RKO (cell line): ENCODE measurements around the gene FHDC1.

Experiments
- DNase-seq: peaks from one replicate; pipeline ENCODE4 v3.0.0-alpha.2; 2016; ENCODE audit warnings: low spot score

FHDC1 gene

DNA sequence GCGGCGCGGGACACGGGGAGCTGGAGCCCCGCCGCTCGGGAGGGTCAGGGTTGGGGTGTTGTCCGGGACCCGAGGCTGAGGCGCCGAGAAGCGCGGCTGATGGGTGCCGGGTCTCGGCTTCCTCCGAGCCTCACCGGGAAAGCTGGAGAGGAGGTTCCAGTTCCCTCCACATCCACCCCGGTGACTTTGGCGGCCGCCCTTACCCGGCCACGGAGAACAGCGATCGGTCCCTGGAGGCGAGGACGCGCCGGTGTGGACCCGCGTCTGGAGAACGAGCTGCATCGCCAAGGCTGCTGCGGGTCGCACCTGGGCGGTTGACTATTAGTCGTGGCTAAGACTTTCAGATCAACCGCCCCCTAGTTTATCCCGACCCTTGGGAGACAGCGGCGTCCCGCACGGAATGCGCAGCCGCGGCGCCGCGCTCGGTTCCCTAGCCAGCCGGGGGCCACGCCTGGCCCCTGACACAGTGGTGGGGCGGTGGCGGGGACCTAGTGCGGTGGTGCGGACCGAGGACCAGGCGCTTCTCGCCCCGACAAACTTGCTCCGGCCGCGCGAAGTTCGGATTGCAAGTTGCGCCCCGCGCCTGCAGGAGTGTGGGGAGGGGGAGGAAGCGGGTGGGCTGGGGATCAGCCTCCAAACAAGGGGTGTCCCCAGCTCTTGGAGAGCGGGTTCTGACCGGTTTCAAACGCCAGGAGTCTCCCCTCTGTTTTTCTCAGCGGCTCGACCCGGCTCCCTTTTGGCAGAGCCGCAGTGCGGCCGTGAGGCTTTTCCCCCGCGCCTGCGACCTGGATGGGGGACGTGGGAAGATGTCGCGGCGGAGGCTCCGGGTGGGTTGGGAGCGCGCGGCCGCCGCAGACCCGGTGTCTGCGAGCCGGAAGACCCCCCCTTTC, 568 bp downstream of the FHDC1 start:
- peak; percentile 6 for DNase-seq

DNA sequence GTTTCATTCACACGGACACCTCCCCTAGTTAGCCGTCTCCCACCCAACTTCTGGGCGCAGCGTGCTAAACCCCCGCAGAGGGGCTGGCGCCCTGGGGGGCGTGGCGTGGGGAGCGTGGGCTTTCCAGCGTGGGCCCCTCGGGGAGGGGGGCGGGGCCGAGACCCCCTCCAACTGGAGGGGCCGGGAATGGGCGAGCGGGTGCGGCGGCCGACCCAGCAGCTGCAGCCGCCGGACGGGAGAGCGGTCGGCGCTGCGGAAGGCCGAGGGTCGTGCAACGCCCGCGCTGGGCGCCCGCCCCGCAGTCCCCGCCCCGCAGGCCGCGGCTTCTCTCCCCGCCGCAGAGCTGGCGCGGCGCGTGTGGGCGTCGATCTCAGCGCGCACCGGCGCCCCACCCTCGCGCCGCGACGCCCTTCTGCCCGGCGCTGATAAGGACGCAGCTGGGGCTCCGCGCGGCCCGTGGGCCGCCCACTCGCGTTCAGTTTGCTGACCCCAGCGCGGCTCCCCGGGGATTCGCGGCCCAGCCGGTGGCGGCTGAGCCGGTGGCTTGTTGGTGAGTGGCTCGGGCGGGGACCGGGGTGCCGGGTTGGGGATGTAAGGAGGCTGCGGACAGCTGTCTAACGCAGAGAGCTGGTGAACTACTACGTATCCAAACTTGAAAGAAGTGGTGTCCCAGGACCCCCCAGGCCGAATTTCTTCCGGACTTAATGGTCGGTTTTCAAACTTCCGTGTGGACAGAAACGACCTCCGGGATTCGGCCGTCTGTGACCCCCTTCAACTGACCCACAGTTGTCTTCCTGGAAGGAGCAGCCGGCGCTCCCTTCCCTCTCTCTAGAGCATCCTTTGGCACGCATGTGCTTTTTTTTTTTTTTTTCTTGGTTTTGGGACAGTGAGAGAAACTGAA, 1.5 kb downstream of the FHDC1 start:
- no peak for DNase-seq

DNA sequence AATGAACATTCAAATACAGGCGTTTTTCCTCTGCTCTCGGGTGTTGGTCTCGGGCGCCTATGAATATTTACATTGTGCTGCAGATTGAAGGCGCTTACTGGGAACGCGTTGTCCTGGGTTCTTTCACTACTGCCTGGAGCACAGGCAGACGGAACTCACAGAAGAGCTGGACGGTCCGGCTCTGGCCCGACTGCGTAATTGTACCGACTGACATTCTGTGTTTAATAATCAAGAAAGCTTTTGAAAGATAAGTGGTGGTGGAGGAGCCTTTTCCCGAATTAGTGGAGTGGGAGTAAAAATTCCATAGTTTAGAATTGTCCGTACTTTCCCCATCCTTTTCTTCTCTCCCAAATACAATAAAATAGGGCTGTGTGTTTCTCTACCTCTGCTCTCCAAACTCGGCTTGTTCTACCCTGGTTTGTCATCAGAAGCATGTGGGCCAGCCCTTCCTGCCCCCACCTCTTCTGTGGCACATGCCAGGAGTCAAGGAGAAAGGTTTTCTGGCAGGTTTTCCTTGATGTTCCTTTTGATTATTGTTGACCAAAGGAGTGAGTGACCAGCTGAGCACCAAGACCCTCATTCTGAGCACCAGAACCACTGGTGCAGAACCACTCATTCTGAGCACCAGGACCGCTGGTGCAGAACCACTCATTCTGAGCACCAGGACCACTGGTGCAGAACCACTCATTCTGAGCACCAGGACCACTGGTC, 2.3 kb downstream of the FHDC1 start:
- no peak for DNase-seq

DNA sequence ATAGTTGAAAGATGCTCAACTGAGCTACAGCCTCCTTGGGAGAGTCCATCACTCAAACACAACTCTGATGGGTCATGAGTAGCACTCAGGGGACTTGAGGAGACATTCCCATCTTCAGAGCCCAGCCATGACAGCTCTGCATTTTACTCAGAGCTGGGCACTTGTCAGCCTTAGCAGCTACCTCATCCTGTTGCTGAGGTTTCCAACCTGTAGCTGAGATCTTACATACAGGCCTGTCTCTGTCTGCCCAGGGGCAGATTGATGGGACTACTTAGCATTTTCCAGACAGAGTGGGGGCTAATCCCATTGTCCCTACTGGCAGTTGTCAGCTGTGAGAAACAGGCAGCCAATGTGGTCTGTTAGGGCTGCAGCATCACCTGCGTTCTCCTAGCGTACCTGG, 3.5 kb downstream of the FHDC1 start:
- no peak for DNase-seq

DNA sequence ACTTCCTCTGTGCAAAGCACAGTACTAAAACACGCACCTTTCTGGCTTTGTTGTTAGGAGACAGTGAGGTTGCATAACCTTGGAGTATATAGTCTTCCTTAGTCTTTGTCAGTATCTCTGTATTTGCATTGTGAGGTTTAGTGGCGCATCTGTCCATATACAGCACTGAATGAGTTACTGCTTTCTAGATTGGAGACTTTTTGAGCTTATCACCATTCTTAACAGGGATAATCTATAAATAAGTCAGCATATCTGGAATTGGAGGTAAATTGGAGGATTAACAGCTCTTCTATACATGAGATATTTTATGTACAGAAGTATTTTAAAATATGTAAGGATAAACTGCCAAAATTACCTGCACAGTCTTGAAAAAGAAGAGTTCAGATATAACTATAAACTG, 4.3 kb downstream of the FHDC1 start:
- no peak for DNase-seq

DNA sequence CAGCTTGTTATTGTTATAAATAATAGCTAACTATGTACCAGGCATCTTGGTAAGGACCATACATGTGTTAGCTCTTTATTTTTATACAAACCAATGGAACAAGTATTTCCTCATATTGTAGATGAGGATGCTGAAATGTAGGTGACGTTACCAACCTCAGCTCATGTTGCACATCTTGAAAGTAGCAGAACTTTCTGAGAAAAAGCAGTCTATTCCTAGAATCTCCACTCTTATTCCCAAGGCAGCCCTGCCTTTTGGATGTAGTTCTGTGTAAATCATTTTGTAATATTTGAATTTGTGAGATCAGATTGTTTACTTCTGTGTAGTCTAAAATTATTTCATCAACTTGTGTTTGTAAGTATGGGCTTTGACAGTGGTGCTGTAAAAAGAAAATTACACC, 5.3 kb downstream of the FHDC1 start:
- DNase-seq = no peak

DNA sequence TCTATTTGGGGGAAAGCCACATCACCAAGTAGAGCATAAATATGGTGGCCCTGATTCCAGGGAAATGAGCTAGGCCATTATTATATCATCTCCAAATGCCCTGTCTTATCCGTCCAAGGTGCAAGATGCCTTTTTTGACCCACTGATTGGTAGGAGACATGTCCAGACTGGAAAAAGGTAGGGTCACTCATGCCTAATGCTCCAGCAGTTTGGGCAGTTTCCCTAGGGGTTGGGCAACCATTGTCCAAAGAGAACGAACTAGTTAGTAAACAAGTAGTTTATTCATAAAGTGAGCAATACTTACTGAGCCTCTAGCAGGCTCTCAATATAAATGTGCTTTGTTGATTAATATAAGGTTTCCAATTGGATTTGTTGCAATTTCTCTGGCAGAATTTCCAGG, 6.2 kb downstream of the FHDC1 start:
- DNase-seq = no peak

DNA sequence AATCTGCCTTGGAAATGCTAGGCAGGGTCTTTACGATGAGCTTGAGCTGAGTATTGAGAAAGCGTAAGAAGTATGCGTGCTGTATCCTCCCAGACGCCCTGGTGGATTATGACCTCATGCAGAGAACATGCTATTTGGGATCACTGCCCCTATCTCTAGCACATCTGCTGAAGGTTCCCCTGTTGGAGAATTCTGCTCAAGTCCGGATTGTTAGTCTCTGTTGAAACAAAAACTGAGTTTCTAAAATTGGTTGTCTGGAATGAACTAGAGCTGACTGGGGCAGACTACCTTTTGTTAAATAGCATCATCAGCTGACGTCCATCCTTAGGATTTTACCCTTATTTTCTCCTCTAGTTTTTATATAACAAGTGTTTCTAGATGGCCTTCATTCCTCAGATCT, 7.5 kb downstream of the FHDC1 start:
- no peak for DNase-seq

DNA sequence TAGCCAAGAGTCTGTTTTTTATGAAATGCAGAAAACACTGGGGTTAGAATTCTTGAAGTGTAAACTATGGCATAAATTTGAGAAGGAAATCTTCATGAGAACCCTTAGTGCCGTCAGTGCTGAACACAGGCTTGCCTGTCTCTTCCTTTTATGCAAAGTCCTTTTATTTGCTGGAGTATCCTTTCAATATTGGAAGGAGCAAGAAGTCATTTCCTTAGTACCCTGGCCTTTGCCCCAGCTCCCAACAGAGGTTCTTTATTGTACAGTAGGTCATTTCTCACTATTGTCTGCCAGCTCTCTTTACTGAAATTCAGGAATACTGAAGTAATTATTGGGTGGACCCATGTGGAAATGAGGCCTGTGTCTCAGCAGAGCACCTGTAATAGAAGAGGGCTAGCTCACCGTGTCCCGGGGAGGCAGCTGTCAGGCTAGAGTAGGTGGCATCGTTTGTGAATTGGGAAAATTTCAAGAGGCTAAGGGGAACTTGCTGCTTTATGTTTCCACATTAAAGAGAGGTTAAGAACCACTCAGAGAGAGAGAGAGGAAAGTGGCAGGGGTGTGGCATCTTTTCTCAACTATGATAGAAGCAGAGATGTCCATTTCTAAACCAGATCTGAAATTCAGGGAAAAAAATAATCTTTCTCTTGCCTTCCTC, 8.7 kb downstream of the FHDC1 start:
- DNase-seq = no peak

DNA sequence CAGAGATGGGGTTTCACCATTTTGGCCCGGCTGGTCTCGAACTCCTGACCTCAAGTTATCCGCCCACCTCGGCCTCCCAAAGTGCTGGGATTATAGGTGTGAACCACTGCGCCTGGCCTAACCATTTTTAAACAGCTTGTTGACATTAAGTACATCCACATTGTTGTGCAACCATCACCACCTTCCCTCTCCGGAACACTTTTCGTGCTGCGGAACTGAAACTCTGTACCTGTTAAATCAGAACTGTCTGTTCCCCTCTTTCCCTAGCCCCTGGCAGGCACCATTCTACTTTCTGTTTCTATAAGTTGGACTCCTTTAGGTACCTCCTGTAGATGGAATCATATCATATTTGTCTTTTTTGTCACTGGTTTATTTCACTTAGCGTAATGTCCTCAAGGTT, 9.5 kb downstream of the FHDC1 start:
- DNase-seq = no peak

DNA sequence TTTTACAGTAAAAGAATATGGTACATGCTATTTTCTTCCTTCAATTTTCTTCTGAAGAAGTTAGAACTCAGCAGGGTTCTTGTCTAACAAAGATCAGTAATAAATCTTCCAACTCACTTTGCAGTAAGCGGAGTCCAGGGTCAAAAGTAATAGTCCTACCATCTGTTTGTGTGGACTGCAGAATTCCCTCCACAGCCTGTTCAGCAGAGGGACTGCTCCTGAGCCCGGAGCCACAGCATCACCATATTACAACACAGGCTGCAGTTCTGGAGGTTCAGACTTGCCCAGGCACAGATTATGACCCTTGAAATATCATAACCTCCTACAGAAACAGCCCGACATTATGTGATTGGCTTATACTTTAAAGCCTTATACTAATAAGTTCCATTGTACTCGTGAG, 10.3 kb downstream of the FHDC1 start:
- no peak for DNase-seq

DNA sequence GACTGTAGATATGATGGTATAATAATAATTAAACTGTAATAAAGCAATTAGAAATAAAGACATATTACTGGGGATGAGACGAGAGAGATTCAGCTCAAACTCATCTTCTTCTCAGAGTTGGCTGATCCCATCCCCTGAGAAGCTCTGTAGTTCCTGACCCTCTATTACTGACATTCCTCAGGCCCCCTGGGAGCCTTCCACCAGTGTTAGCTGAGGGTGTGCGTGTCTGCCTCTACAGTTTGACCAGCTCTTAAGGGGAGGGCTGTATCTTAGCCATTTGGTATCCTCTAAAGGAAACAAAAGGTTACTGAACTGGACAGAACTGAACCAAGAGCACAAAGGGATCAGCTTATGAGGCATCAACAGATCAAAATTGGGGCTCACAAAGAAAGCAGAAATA, 11.2 kb downstream of the FHDC1 start:
- DNase-seq = no peak

DNA sequence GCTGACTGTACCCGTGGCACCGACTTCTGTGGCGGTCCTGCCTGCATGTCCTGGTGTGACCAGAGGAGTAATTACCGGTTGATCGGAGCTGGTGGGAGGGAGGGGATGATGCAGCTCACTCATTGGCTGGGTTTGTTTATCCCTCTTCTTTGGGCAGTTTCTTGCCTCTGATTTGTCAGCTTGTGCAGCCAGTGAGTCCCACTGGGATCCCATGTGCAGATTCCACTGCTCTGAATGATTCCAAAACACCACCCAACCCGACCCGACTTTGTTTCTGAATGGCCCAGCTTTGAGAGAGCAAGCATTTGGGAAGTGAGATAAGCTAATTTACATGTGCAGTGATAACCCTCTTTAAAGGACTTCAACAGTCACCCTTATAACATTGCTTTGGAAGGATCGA, 13.8 kb downstream of the FHDC1 start:
- no peak for DNase-seq

DNA sequence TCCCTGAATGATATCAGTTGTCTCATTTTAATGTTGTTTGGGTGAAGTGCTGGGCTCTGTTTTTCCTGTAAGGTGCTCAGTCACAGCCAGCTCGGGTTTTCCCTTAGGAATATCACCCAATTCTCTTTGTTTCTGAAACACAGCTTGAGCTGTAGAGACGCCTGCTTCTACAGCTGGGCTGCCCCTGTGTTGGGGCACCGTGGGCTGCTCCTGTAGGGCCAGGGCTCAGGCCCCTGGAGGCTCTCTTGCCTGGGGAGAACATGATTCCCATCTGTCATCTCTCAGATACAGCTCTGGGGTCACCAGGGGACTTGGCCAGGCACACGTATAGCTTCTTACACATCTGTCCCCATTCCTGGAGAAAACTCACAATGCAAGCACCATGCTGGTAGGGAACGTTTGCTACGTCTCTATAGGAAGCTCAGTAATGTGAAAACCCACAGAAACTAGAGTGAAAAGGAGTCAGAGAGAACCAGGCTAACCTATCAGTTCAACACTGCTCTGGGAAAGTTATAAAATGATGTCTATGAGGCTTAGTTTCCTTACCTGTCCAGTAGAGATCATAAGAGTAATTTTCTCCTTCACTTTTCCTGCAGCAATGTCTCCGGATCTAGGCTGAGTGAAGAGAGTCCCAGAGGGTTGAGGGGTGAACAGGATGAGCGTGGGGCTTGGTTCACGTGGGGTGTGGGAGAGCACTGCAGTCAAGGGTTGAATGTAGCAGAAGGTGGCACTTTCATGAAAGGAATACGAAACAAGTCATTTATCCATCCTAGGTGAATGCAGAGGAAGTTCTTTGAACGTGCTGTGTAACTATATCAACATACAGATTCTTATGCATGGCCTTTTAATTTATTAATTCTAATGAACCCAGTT, 14.5 kb downstream of the FHDC1 start:
- DNase-seq = no peak

DNA sequence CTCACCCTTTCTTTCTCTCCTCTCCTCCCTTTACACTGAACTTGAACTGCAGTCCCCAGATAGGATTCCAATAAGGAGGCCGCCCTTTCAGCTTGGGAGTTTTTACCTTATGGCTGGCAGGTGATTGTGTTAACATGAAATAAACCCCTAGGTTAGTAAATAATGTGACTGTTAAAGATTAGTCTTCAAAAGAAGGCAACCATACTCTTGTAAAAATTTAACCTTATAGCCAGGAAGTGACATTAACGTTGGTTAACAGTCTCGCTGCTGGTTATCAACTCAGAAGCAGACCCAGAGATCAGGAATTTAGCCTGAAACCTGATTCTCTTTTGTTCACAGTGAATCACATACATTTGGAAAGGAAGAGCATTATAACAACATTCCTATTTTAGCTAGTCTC, 15.2 kb downstream of the FHDC1 start:
- no peak for DNase-seq

DNA sequence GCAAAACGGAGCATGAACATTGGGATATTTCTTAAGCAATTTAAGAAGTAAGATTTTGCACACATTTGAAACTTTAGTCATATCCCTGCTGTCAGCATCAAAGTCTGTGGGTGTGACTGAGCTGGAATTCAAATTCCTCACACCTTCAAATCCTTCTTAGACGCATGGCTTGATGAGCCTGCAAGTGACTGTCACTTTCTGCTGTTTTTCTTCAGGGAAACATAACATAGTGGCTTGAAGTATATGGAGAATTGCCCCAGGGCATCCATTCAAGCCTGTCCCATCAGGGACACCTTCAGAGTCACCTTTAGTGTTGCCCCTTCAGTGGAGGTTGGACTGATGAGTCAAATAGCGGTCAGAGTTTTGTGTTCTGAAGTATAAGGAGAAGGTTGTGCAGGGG, 17.4 kb downstream of the FHDC1 start:
- DNase-seq = no peak

DNA sequence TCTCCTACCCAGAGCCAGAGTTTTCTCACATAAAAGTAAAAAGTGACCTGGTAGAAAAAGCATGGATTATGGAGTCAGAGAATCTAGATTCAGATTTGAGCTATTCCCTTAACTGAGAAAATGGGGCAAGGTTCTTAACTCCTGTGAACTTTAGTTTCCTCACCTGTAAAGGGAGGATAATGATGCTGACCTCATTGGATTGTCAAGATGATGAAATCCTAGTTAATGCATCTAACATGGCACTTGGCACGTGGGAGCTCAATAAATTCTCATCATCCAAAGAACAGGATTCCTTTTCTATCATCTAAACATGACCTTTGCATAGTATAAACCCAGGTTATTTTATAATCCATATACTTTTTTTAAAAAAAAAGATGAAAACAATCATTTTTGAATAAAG, 18.6 kb downstream of the FHDC1 start:
- no peak for DNase-seq

DNA sequence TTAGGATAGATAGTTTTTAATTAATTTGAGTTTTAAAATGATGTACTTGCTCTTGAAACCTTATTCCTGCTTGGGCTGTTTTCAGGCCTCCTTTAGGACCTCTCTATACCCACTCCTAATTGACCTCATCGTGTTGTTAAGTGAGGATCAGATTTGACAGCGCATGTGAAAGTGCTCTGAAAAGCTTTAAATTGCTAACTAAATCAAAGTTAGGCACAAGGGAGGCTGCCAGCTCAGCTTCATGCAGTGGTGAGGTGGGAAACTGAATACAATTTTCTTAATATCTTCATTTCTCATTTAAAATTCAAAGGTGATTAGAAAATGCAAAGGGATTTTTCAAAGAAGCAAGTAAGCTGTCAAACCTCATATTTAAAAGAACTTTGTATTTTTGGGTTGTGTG, 20.0 kb downstream of the FHDC1 start:
- DNase-seq = no peak

DNA sequence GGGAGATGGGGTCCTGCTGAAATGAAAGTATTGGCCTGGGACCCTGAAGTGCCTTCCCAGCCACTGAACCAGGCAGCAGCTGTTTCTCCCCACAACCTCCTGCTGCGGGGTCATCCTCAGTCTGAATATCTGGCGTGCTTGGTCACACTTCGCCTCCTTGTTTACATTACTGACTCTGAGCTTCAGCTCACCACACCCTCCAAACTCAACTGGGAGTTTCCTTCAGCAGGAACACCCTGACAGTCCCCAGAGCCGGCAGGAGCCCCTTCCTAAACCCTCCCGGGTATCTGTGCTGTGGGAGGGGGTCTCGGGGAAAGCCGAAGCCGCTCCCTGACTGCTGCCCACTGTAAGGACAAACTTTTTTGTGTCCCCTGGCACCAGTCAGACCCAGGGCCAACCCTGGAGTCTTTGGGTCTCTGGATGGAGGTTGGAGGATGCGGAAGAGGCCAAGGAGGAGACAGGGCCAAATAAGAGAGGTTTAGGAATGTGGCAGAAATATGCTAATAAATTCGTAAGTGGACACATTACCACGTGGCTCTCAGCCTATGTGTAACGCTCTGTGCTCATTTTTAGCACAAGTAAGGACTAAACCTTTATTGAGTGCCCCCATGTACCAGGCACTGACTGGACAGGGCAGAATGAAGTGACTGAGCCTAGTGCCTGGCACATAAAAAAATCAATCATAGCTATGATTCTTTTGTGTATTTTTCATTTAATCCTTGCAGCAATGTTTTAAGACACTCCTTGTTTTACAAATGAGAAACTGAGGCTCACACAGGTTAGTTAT, 20.7 kb downstream of the FHDC1 start:
- DNase-seq = no peak

DNA sequence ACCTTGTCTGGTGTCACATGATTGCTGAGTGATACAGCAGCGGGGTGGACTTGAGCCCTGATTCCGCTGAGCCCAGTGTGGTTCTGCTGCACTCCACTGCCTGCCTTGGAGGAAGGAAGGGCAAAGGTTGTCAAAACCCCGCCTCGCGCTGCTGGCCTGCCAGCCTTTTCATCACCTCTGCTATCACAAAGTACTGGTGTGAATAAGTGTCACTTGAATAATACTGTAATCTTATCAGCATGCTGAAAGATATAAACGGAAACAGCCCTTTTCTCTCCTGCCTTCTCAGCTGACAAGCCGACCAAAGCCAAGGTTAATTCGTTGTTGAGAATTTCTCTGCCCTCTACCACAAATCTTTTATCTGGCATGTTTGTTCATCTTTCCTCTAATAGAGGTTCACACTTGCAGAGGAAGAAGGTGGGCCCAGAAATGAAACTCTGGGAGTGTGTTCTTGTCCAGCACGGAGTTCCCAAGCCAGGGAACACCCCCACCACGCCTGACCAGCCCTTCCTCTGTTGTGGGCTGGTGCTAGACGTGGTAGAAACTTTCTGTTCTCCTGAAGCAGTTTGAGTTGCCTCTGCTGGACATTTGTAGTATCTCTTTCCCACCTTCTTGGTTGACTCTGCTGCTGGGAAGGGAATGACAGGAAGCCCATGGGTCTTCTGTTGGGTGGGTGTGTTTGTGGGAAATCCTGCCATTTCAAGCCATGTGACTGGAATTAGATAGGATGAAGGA, 21.5 kb downstream of the FHDC1 start:
- DNase-seq = peak; percentile 12
